ENCODE measurements around the gene MMRN1. TPM values are rescaled to one million over a fixed set of nuclear protein-coding genes. Genes with fewer than 3 reads are reported as not detected.

Gene MMRN1, protein sequence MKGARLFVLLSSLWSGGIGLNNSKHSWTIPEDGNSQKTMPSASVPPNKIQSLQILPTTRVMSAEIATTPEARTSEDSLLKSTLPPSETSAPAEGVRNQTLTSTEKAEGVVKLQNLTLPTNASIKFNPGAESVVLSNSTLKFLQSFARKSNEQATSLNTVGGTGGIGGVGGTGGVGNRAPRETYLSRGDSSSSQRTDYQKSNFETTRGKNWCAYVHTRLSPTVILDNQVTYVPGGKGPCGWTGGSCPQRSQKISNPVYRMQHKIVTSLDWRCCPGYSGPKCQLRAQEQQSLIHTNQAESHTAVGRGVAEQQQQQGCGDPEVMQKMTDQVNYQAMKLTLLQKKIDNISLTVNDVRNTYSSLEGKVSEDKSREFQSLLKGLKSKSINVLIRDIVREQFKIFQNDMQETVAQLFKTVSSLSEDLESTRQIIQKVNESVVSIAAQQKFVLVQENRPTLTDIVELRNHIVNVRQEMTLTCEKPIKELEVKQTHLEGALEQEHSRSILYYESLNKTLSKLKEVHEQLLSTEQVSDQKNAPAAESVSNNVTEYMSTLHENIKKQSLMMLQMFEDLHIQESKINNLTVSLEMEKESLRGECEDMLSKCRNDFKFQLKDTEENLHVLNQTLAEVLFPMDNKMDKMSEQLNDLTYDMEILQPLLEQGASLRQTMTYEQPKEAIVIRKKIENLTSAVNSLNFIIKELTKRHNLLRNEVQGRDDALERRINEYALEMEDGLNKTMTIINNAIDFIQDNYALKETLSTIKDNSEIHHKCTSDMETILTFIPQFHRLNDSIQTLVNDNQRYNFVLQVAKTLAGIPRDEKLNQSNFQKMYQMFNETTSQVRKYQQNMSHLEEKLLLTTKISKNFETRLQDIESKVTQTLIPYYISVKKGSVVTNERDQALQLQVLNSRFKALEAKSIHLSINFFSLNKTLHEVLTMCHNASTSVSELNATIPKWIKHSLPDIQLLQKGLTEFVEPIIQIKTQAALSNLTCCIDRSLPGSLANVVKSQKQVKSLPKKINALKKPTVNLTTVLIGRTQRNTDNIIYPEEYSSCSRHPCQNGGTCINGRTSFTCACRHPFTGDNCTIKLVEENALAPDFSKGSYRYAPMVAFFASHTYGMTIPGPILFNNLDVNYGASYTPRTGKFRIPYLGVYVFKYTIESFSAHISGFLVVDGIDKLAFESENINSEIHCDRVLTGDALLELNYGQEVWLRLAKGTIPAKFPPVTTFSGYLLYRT
- polyA plus RNA-seq (2013, experiment 1 of 2; ENCODE audit: insufficient read length): 0.05 TPM
- 0.07 TPM for polyA plus RNA-seq (2013, experiment 2 of 2; ENCODE audit: insufficient read length)

DNA sequence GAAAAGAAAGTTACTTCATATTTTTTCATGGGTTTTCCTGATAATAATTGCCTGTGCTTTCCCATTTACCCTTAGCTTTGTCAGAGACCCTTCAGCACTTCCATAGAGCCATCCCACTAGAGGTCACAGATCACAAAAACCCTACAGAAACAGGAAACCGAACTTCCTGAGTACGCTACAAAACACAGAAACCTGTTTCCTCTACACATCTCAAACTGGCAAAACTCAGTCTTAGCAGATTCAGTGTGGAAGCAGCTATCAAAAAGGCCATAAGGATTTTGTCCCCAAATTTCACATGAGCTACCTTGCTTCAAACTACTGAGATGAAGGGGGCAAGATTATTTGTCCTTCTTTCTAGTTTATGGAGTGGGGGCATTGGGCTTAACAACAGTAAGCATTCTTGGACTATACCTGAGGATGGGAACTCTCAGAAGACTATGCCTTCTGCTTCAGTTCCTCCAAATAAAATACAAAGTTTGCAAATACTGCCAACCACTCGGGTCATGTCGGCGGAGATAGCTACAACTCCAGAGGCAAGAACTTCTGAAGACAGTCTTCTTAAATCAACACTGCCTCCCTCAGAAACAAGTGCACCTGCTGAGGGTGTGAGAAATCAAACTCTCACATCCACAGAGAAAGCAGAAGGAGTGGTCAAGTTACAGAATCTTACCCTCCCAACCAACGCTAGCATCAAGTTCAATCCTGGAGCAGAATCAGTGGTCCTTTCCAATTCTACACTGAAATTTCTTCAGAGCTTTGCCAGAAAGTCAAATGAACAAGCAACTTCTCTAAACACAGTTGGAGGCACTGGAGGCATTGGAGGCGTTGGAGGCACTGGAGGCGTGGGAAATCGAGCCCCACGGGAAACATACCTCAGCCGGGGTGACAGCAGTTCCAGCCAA lies at the start of gene MMRN1:
Gene MMRN1 (plus strand): TSS at position 206 of the 902 bp plus-strand sequence. CDS start 118 bp downstream, at position 324.
- DNase-seq: no peak

DNA sequence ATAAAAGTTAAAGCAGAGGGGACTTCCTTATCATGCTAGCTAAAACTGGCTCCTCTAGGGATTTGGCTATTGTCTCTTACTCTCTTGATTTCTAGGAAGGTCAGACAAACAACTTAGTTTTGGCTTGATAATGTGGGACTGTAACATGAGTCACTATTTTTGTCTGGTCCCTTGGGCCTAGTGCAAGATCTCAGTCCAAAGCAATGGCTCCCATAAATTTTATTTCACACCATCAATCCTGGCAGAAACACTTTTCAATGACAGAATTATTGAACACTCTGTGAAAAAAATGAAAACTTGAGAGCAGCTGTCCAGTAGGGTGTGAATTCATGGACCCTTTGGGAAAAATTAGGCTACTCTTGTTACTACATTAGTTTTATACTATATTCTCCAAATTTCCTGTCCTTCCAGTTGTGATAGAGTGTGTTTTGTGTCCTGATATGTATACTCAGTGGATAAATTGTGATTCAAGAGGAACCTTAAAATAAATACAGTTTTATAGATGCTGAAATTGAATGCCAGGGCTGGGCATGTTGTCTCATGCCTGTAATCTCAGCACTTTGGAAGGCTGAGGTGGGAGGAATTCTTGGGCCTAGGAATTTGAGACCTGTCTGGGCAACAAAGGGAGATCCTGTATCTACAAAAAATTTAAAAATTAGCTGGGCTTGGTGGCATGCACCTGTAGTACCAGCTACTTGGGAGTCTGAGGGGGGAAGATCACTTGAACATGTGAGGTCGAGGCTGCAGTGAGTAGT lies 46.9 kb upstream of the MMRN1 start:
- no peak for DNase-seq

DNA sequence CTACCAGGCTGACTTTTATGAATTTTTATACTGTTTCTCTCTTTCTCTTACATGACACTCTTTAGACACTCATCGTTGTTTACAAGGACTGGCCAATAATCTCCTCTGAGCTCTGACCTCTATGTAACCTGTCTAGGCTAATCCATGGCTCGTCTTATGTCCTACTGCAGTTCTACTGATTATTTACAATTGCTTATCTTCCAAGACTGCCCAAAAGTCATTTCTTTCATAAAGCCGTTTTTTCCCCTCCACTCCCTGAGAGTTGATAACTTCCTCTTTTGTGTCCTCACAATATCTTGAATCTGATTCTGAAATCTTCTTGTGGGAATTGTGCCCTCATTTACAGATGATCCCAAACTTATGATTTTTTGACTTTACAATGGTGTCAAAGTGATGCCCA lies 39.4 kb upstream of the MMRN1 start:
- no peak for DNase-seq

DNA sequence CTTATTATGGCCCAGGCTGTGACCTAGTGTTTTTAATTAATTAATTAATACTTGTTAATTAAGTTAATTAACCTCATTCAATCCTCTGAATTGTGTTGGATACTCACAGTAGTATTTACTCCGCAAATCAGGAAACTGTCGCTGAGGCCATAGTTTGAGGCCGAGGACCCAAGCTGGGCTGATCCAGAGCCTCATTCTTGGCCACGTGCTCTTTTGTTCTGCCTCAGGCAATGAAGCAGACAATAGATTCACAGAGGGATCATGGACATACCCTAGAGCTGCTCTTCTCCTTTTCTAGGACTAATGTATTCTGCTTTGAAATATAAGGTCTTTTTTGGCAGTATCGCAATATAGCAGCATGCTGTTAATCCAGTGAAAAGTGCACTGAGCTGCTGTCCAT lies 33.7 kb upstream of the MMRN1 start:
- no peak for DNase-seq

DNA sequence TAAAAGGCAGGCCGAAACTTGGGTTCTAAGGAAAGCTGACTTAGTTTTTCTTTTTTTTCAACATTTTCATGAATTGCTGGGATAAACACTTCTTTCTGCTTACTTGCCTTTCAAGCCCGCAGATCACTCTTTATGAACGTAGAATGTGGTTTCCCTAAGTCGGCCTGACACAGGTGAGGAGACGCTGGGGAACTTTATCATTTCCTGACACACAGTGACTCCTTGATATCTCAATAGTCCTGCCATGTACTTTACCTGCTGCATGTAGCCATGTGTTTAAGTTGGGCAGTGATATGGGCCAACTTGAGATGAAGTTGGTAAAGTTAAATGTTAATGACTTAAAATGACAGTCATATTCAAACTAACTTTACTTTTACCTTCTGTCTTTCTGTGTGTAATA lies 31.1 kb upstream of the MMRN1 start:
- no peak for DNase-seq

DNA sequence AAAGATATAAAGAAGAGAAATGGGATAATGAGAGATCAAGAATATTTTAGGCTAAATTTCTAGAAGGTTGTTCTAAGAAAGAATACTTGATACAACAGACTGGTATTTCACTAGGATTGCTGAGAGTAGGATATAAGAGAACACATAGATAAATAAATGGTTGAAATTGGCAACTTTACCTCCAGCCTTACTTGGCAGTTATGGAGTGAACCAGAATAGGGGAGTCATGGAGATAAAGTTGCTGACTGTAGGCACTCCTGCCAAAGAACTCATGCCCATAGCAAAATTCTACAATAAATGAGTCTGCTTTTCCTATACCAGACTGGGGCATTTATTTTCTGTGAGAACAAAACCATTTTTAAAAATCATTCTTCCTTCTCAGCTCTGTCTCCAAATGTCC lies 26.4 kb upstream of the MMRN1 start:
- no peak for DNase-seq

DNA sequence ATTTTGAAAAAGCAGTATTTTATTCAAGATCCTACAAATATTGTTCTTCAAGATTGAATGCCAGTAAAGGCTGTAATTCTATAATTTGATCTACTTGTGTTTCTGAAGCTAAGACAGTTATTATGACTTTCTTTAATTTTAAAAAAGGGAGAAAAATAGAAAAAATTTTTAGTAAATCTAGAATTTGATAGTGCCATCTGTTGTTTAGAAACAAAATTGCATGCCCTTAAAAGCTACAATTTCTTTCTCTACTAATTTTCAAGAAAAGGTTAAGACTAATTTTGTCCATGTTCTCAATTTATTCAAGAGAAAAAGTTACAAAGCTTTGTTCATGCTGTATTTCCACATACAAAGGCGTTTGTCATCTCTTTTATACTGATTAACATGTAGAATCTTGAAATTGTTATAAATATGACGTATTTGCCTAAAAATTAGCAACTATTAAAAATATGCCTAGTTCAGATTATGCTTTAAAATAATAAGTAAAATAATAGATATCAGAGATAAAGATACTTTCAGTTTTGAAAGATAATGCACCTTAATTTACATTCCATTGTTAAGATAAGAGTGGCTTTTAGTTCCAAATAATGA lies 25.6 kb upstream of the MMRN1 start:
- no peak for DNase-seq

DNA sequence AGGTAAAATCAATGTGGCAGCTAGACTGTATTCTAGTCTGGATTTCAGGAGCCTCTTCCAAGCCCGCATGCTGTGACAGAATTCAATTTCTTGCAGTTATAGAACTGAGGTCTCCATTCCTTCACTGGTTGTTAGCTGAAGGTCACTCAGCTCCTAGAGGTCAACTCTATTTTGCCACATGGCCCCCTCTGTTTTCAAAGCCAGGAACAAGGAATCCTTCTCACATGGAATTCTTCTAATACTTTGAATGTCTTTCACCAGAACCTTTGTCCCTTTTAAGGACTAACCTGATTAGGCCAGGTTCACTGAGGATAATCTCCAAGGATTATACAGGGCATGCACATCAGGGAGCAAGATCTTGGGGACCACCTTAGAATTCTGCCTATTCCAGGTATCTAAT lies 23.4 kb upstream of the MMRN1 start:
- DNase-seq: no peak

DNA sequence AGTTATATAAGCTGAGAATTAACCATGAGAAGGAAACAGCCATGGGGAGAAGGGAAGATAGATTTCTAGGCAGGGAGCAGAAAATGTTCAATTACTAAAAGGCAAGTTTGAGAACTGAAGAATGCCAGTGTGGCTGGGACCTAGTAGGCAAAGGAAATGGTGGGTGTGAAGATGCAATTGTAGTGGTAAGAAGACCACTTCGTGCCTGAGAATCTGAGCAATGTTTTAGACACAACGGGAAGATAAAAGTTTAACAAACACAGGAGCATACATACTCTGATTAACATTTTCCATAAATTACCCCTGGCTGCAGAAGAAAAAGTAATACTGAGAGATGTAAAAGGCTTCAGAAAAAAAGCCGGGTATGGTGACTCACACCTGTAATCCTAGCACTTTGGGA lies 18.1 kb upstream of the MMRN1 start:
- DNase-seq: no peak

DNA sequence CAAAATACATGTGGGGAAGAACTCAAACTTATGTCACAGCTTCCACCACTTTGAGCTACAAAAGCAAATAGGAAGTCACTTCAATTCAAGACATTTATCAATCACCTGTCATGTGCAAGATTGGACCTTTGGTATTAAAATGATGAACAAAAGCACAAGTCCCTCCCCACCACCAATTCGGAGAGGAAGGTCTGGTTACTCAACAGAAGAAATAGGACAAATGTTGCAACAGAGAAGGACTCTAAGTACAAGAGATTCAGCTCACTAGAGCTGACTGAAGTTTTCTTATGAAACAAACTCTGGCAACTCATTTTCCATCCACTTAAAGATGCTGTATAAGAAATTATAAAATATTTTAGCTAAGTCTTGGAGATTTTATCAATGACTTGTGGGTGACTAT lies 16.0 kb upstream of the MMRN1 start:
- no peak for DNase-seq

DNA sequence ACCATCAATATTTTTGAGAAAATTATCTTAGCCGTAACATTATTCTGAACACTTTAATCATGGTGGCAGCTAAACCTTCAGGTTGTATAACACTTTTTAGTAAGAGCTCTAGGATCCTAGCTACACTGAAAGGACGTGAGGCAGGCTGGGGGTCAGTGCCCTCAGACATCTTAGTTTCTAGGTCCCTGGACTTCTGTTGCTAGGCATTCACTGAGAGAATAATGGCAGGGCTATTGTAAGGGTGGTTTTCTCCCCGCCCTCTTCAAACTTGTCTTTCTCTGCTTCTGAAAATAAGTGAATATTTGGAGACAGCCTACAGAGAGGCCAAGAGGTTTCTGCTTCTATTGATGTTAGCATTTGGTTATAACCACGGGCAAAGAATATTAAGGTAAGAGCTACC lies 15.4 kb upstream of the MMRN1 start:
- no peak for DNase-seq

DNA sequence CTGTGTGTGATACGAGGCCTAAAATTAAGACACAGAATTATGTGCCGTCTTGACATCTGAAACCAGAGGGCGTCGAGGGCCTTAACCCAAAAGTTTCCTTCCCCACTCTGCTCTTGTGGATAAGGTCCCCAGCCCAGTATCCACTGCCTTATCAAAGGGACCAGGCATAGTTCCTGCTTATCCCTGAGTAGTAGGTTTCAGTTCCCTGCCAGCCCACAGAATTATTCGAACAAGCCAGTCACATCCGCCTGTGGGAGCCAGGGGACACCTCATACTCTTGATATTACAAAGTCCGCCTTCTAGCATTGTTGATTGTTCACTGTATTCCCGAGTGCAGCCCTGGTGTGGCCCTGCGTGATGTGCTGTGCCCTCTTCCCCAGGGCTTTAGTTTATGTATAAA lies 5.4 kb upstream of the MMRN1 start:
- DNase-seq: no peak

DNA sequence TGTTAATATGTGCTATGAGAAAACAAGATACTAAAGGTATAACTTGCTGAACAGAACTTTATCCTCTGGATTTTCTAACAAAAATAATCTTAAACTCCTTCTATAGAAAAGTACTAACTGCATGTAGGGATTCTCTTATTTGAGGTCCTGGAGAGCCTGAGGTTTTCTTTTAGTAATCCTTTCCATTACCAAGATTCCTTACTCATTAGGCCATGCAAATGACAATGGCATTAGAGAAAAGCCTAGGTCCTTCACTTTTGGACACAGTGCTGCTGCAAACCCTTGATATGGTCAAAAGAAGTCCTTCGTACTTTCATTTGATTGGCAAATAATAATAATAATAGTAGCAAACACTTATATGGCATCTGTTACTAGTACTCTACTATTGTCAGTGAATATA lies 3.2 kb downstream of the MMRN1 start:
- DNase-seq: no peak

DNA sequence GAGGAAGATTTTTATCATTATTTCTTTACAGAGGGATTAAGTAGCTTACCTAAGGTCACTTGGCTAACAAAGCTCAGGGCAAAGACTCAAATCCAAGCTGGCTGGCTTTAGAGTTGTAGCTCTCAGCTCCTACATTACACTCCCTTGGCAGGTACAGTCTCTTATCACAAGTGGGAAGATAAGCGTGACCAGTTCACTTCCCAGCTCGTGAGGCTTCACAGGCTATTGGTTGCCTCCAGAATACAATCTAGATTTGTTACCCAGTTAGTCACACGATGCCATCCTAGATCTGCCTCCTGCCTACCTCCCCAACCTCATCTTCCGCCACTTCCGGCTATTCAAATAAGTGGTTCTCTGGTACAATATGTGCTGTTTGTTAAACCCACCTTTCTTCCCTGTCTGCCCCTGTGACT lies 3.7 kb downstream of the MMRN1 start:
- DNase-seq: no peak

DNA sequence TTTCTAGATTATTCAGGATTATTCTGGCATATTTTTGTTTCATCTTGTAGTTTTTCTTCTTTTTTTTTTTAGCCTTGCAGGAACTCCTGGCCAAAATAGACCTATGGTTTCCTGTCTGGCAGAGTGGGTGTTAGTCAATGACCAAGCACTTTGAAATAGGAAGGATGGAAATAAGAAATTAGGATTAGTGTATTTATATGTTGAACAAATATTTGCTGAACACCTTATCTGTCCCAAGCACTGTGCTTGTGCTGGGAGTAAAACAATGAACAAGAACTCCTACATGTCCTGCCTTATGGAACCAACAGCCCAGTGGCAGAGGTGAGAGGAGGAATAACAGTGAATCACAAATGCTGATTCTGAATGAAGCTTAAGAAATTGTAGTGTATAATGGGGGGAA lies 4.5 kb downstream of the MMRN1 start:
- no peak for DNase-seq

DNA sequence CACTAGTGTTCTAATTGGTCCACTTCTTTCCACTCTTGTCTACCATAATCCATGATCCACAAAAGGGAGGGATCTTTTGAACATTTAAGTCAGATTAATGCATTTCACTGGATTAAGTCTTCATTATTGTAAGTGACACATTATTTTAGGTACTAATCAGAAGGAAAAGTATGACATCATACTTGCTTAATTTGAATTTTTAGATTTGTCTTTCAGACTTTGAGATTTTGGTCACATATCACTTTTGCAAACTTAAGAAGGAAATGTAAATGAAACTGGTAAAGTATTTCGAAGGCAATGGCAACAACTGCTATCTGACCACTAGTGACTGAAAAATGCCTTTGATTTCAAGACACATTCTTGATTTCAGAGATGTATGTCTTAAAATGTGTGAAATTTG lies 5.2 kb downstream of the MMRN1 start:
- DNase-seq: no peak

DNA sequence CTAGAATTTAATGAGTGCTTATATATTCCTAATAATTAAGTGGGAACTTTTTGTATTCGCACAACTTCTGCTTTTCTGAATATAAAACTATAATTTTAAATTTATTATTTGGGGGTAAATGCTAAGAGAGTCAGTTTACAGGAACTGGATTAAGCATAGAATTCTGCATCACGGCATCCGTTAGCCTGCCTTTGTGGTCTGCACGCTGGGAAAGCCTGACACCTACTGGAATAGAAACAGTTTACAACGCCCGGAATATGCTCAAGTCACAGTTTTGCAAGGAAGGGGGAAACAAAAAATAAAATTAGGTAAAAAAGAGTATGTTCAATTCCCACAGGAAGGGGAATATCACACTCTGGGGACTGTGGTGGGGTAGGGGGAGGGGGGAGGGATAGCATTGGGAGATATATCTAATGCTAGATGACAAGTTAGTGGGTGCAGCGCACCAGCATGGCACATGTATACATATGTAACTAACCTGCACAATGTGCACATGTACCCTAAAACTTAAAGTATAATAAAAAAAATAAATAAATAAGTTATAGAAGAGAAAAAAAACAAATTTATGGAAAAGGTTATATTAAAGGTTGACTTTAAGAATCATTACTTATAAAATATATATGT lies 7.3 kb downstream of the MMRN1 start:
- DNase-seq: peak; percentile 39

DNA sequence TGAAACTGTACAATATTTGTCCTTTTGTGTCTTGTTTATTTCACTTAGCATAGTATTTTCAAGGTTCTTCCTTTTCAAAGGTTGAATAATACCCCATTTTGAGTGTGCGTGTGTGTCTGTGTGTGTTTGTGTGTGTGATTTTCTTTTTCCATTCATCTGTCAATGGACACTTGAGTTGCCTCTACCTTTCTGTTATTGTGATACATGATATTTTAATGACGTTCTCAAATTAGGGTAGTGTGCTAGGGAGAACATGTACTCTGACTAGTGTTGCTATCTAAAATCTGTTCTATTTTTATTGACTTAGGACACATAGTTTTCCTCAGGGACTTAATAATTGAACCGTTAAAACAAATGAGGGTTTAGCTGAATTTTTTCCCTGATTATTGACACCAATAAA lies 9.9 kb downstream of the MMRN1 start:
- no peak for DNase-seq

DNA sequence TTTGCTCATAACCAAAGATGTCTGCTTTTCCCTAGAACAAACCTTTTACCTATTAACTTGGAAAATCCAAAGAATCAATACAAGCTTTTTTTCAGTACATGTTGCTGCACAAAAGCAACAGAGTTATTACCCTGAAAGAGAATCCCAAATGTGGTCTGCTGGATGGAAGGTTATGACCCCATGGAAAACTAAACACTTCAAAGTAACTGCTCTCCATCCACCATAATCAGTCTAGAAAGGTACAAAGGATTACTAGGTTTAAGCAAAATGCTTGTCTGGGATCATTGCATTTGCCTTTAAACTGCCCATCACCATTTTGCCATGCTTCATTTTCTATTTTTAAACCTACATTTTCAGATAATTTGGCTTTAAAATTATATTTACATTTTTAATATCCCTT lies 11.7 kb downstream of the MMRN1 start:
- DNase-seq: no peak

All from fibroblast of skin of back (primary cell).